Measurements from ENCODE around the gene KLHDC2.

- TF ChIP-seq, protein P1, sequence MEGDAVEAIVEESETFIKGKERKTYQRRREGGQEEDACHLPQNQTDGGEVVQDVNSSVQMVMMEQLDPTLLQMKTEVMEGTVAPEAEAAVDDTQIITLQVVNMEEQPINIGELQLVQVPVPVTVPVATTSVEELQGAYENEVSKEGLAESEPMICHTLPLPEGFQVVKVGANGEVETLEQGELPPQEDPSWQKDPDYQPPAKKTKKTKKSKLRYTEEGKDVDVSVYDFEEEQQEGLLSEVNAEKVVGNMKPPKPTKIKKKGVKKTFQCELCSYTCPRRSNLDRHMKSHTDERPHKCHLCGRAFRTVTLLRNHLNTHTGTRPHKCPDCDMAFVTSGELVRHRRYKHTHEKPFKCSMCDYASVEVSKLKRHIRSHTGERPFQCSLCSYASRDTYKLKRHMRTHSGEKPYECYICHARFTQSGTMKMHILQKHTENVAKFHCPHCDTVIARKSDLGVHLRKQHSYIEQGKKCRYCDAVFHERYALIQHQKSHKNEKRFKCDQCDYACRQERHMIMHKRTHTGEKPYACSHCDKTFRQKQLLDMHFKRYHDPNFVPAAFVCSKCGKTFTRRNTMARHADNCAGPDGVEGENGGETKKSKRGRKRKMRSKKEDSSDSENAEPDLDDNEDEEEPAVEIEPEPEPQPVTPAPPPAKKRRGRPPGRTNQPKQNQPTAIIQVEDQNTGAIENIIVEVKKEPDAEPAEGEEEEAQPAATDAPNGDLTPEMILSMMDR (IDR thresholded peaks at IDR 0.05; ENCODE audit: low read depth, low read length, poor library complexity, severe bottlenecking): no peak
- no peak for TF ChIP-seq EZH2phosphoT487 (IDR thresholded peaks at IDR 0.05; ENCODE audit: borderline replicate concordance, low read length)
Observed at GRCh38 chr14:49745191-49745590, 22.8 kb upstream of the KLHDC2 start.

All from DOHH2 (cell line).